CD14-positive monocyte (primary cell): ENCODE results near the gene C18orf63. TPM values are rescaled to one million over a fixed set of nuclear protein-coding genes. Genes with fewer than 3 reads are reported as not detected.

Experiments
- DNase-seq, 3 donors: peaks; one replicate each; pipeline ENCODE4 v3.0.0-alpha.2; 2011 to 2022
- H2AFZ ChIP-seq: 2 replicates; pipeline ENCODE4 v1.6.0; 2012; ENCODE audit warnings: mild to moderate bottlenecking, low read depth, low read length, inconsistent platforms; ENCODE audit not compliant: insufficient read depth, poor library complexity, severe bottlenecking
- H3K27ac ChIP-seq, 2 donors: 1 replicate in 1 of 2; 2 replicates in 1 of 2; pipeline ENCODE4 v1.5.1; 2012 to 2013; ENCODE audit warnings: low read length in 2 of 2, control low read depth in 1 of 2, inconsistent platforms in 1 of 2, low read depth in 1 of 2, mild to moderate bottlenecking in 1 of 2
- H3K27me3 ChIP-seq, 2 donors: one replicate each; pipeline versions ENCODE4 v1.6.0 to v1.6.1; 2011 to 2013; ENCODE audit warnings: low read length in 2 of 2; ENCODE audit not compliant: control insufficient read depth in 2 of 2, insufficient read depth in 2 of 2
- H3K36me3 ChIP-seq, 2 donors: replicated peaks in 1 of 2; 1 replicate in 1 of 2; 2 replicates in 1 of 2; pipeline versions ENCODE4 v1.5.1 to v1.6.1; 2012 to 2013; ENCODE audit warnings: low read length in 2 of 2, control low read depth in 1 of 2, inconsistent platforms in 1 of 2, mild to moderate bottlenecking in 1 of 2; ENCODE audit not compliant: insufficient read depth in 2 of 2, control insufficient read depth in 1 of 2
- H3K4me1 ChIP-seq, 2 donors: 1 replicate in 1 of 2; 2 replicates in 1 of 2; pipeline versions ENCODE4 v1.5.1 to v1.6.1; 2012 to 2013; ENCODE audit warnings: low read length in 2 of 2, control low read depth in 1 of 2, inconsistent platforms in 1 of 2, mild to moderate bottlenecking in 1 of 2, moderate library complexity in 1 of 2; ENCODE audit not compliant: insufficient read depth in 2 of 2, control insufficient read depth in 1 of 2
- H3K4me2 ChIP-seq: replicated peaks from 2 replicates; pipeline ENCODE3; 2012; ENCODE audit warnings: low read length, moderate library complexity, mild to moderate bottlenecking; ENCODE audit not compliant: poor library complexity, severe bottlenecking; ENCODE audit errors: extremely low read depth
- H3K4me3 ChIP-seq, 3 experiments: fragments of 200-600 bp in 1 of 3; sonication (generic) in 1 of 3; replicated peaks in 1 of 3; 1 replicate in 2 of 3; 2 replicates in 1 of 3; pipeline ENCODE4 v1.5.1; 2011 to 2013; ENCODE audit warnings: low read length in 3 of 3, mild to moderate bottlenecking in 3 of 3, control low read depth in 2 of 3, low read depth in 2 of 3, inconsistent platforms in 1 of 3, moderate library complexity in 1 of 3
- H3K79me2 ChIP-seq: 2 replicates; pipeline ENCODE4 v1.6.0; 2012; ENCODE audit warnings: mild to moderate bottlenecking, control low read depth, inconsistent platforms, low read length, moderate library complexity; ENCODE audit not compliant: insufficient read depth
- H3K9ac ChIP-seq: 2 replicates; pipeline ENCODE4 v1.6.0; 2017; ENCODE audit warnings: low read length, mild to moderate bottlenecking; ENCODE audit not compliant: insufficient read depth, poor library complexity, severe bottlenecking
- H3K9me3 ChIP-seq, 2 donors: replicated peaks in 1 of 2; 1 replicate in 1 of 2; 2 replicates in 1 of 2; pipeline versions ENCODE4 v1.5.1 to v1.6.1; 2012 to 2013; ENCODE audit warnings: low read length in 2 of 2, control low read depth in 1 of 2; ENCODE audit not compliant: control insufficient read depth in 1 of 2, insufficient read depth in 1 of 2
- H4K20me1 ChIP-seq: 2 replicates; pipeline ENCODE4 v1.6.0; 2012; ENCODE audit warnings: mild to moderate bottlenecking, low read length, control low read depth, moderate library complexity; ENCODE audit not compliant: insufficient read depth
- H3K27ac Mint-ChIP-seq, 7 donors: one replicate each; pipeline ENCODE4 v1.8.0; 2020; ENCODE audit warnings: mild to moderate bottlenecking in 7 of 7, mixed read lengths in 7 of 7, moderate library complexity in 6 of 7, inconsistent platforms in 2 of 7
- H3K27me3 Mint-ChIP-seq, 3 donors: one replicate each; pipeline ENCODE4 v1.8.0; 2021 to 2022; ENCODE audit warnings: low read depth in 3 of 3, mild to moderate bottlenecking in 3 of 3, mixed read lengths in 3 of 3, moderate library complexity in 3 of 3, inconsistent platforms in 1 of 3
- H3K36me3 Mint-ChIP-seq, 2 donors: one replicate each; pipeline ENCODE4 v1.8.0; 2020; ENCODE audit warnings: mixed read lengths in 2 of 2, inconsistent platforms in 1 of 2, mild to moderate bottlenecking in 1 of 2
- H3K4me1 Mint-ChIP-seq: one replicate; pipeline ENCODE4 v1.8.0; 2020; ENCODE audit warnings: mild to moderate bottlenecking, mixed read lengths
- H3K4me3 Mint-ChIP-seq, 2 donors: one replicate each; pipeline ENCODE4 v1.8.0; 2020; ENCODE audit warnings: mild to moderate bottlenecking in 2 of 2, mixed read lengths in 2 of 2, moderate library complexity in 1 of 2
- H3K9me3 Mint-ChIP-seq, 7 donors: one replicate each; pipeline ENCODE4 v1.8.0; 2020 to 2022; ENCODE audit warnings: mixed read lengths in 7 of 7, mild to moderate bottlenecking in 6 of 7, moderate library complexity in 6 of 7, inconsistent platforms in 2 of 7
- WGBS: methylation state at CpG from one replicate; pipeline ENCODE4 v1.1.5; 2013; ENCODE audit warnings: missing lambda C conversion rate; ENCODE audit not compliant: insufficient coverage; 5-methylcytosine and 5-hydroxymethylcytosine counted together
- intact Hi-C, 2 donors: fragments of 100-400 bp; cut with micrococcal nuclease; formaldehyde crosslinking; loops; one replicate each; pipeline versions ENCODE4 v1.15.0 to v1.15.1; 2023
- polyA plus RNA-seq, 3 donors: library from polyadenylated mRNA; depleted of rRNA in 1 of 3; unstranded in 2 of 3; stranded (reverse) in 1 of 3; fragments of 300-500 nt in 2 of 3; fragments of >200 nt in 1 of 3; fragmentation: Illumina TruSeq in 2 of 3; gene quantifications; 1 replicate in 2 of 3; 2 replicates in 1 of 3; pipeline ENCODE4 v1.2.3, GENCODE V29; 2012 to 2021
- TF ChIP-seq, protein P1 (sequence below): fragments of 200-600 bp; IDR thresholded peaks from one replicate; pipeline ENCODE4 v1.8.0; 2022; ENCODE audit warnings: antibody characterized with exemption, mild to moderate bottlenecking

C18orf63 gene
- polyA plus RNA-seq, 3 donors: not detected

DNA sequence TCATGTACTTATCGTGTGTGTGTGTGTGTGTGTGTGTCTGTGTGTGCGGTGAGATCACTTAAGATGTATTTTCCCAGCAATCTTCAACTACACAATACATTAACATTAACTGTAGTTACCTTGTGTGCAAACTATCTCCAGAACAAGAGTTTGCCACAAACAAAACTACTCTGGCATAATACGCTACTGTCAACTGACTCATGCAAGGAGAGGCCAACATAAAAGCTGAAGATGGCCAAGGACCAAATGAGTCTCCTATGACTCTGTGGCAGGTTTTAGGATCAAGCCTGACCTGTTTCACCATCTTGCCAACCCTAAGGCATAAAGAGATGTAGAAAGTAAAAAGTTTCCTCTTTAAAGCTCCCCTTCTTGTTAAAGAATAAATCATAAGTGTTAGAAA lies 44.0 kb upstream of the C18orf63 start:
- Histone ChIP-seq H2AFZ (no peak overlapping the region), H3K9ac (no peak overlapping the region), H3K27ac (no peak overlapping the region), H3K36me3 (no peaks in the 10 kb centered on the region), H4K20me1 (no peaks in the 10 kb centered on the region), H3K4me1 (no peaks in the 10 kb centered on the region), H3K9me3 (no peaks in the 10 kb centered on the region), H3K79me2 (no peaks in the 10 kb centered on the region), H3K27me3 (no peaks in the 10 kb centered on the region), H3K4me2 (no peak overlapping the region), H3K4me3 (no peak overlapping the region)
- Mint-ChIP-seq H3K36me3 (peaks cover 9 to 12% of the 10 kb centered on the region in 2 donors), H3K4me3 (no peak overlapping the region), H3K27me3 (peaks cover 0 to 4% (median 1%) of the 10 kb centered on the region in 3 donors), H3K4me1 (peaks cover 4% of the 10 kb centered on the region), H3K9me3 (no peaks in the 10 kb centered on the region), H3K27ac (no peak overlapping the region)
- WGBS: no CpG with 5 or more reads among the region's 3 CpGs
- no peak for DNase-seq
- intact Hi-C loops: no loop called here
- TF ChIP-seq, protein P1, sequence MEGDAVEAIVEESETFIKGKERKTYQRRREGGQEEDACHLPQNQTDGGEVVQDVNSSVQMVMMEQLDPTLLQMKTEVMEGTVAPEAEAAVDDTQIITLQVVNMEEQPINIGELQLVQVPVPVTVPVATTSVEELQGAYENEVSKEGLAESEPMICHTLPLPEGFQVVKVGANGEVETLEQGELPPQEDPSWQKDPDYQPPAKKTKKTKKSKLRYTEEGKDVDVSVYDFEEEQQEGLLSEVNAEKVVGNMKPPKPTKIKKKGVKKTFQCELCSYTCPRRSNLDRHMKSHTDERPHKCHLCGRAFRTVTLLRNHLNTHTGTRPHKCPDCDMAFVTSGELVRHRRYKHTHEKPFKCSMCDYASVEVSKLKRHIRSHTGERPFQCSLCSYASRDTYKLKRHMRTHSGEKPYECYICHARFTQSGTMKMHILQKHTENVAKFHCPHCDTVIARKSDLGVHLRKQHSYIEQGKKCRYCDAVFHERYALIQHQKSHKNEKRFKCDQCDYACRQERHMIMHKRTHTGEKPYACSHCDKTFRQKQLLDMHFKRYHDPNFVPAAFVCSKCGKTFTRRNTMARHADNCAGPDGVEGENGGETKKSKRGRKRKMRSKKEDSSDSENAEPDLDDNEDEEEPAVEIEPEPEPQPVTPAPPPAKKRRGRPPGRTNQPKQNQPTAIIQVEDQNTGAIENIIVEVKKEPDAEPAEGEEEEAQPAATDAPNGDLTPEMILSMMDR: no peak

DNA sequence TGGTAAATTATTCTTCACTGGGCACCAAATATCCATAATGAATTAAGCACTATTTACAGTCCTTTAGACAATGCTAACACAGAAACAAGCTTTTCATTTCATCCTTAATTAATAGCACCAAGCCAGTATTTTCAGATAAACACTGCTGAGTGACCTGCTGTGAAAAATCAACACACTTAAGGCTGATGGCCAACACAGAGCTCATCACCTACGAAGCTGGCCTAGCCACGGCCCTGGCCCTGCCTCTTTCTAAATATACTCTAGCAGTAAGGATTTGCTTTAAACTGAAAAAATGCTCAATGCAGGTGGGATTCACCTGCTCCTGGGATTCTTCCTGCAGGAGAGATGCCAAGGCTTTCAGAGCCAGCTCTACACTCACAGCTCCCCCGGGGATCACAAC lies 42.2 kb upstream of the C18orf63 start:
- no peaks in the 10 kb centered on the region for H4K20me1 ChIP-seq

More for the DNA sequence above, 42.2 kb upstream of the C18orf63 start:
- no peak for DNase-seq
- peaks cover 0 to 4% (median 1%) of the 10 kb centered on the region in 3 donors for H3K27me3 Mint-ChIP-seq
- no peak overlapping the region for H3K27ac Mint-ChIP-seq
- Histone ChIP-seq H3K4me2 (no peak overlapping the region), H3K27me3 (no peaks in the 10 kb centered on the region), H3K79me2 (no peaks in the 10 kb centered on the region), H3K36me3 (no peaks in the 10 kb centered on the region), H3K9ac (no peak overlapping the region), H3K9me3 (no peaks in the 10 kb centered on the region), H2AFZ (no peak overlapping the region), H3K4me1 (no peaks in the 10 kb centered on the region), H3K4me3 (no peak overlapping the region), H3K27ac (no peak overlapping the region)
- H3K36me3 Mint-ChIP-seq: peaks cover 3 to 12% of the 10 kb centered on the region in 2 donors
- WGBS: 100% methylated on average over 3 of the region's 3 CpGs
- peaks cover 0 to 2% (median 0%) of the 10 kb centered on the region in 7 donors for H3K9me3 Mint-ChIP-seq
- H3K4me1 Mint-ChIP-seq: peaks cover 1% of the 10 kb centered on the region
- H3K4me3 Mint-ChIP-seq: no peak overlapping the region
- intact Hi-C loops: no loop called here
- TF ChIP-seq, protein P1: no peak
